ENCODE results near the gene APEH. TPM values are rescaled to one million over a fixed set of nuclear protein-coding genes. Genes with fewer than 3 reads are reported as not detected.

Gene APEH
- total RNA-seq, 1 experiment from 2014 or later, result 236 TPM

DNA sequence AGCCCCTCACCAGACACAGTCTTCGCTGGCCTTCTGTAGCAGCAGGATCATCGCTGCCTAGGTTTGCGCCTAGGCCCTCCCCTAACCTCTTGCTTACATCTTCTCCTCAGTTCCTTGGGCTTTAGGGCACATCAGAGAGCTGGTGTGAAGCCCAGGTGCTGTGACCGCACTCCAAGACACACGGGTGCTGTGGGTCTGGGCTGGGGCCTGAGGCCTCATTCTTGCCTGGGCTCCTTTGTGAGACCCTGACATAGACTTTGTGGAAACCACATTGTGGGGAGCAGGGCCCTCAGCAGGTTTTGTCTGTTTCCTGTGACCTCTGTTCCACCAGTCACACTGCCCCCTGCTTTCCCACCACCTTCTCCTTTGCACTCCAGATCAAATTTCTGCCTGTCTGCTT, 37.3 kb downstream of the APEH start:
- no peaks in the 10 kb centered on the region for H3F3A ChIP-seq (ENCODE audit: low read length, unreplicated experiment)
- H3K4me3 ChIP-seq (ENCODE audit: low read length), result no peak overlapping the region
- no peaks in the 10 kb centered on the region for H3K79me2 ChIP-seq (ENCODE audit: low read length)
- no peak for ATAC-seq
- TF ChIP-seq EZH2 (IDR thresholded peaks at IDR 0.05; ENCODE audit: low read length, unreplicated experiment) (no peak), EZH2phosphoT487 (IDR thresholded peaks at IDR 0.05; ENCODE audit: borderline replicate concordance, low read length) (no peak), CTCF (conservative IDR thresholded peaks at IDR 0.05; ENCODE audit: low read depth, low read length) (no peak)
- DNase-seq, result no peak
- no peak overlapping the region for H3K9ac ChIP-seq (ENCODE audit: low read length)
- H3K27ac ChIP-seq (ENCODE audit: low read length), result no peak overlapping the region
- H3K9me2 ChIP-seq (replicated peaks; ENCODE audit: low read length), result no peaks in the 10 kb centered on the region
- no peak overlapping the region for H3K4me2 ChIP-seq (ENCODE audit: low read length)
- CTCF ChIA-PET, result no interaction called here
- no peaks in the 10 kb centered on the region for H3K27me3 ChIP-seq (ENCODE audit: low read length)
- POLR2A ChIA-PET (ENCODE audit: unreplicated experiment), result no interaction called here
- H2AFZ ChIP-seq (ENCODE audit: low read length), result no peak overlapping the region
- no peaks in the 10 kb centered on the region for H3K4me1 ChIP-seq (ENCODE audit: insufficient read depth, low read length)
- no peaks in the 10 kb centered on the region for H4K20me1 ChIP-seq (ENCODE audit: low read length)
- no peaks in the 10 kb centered on the region for H3K9me3 ChIP-seq (ENCODE audit: low read length)
- no peaks in the 10 kb centered on the region for H3K36me3 ChIP-seq (ENCODE audit: low read depth, low read length)
- BruUV-seq (replicated peaks), result no TSS peak
- intact Hi-C loops (cut with micrococcal nuclease), result no loop called here

GRCh38 chr3:49712166-49712565, 38.0 kb downstream of the APEH start:
- Histone ChIP-seq H3K27me3 (ENCODE audit: low read length) (no peaks in the 10 kb centered on the region), H3K27ac (ENCODE audit: low read length) (no peak overlapping the region), H3K4me1 (ENCODE audit: insufficient read depth, low read length) (no peaks in the 10 kb centered on the region), H3K9me3 (ENCODE audit: low read length) (no peaks in the 10 kb centered on the region), H3K9me2 (replicated peaks; ENCODE audit: low read length) (no peaks in the 10 kb centered on the region), H3F3A (ENCODE audit: low read length, unreplicated experiment) (no peaks in the 10 kb centered on the region), H3K9ac (ENCODE audit: low read length) (no peak overlapping the region), H3K36me3 (ENCODE audit: low read depth, low read length) (no peaks in the 10 kb centered on the region), H3K4me2 (ENCODE audit: low read length) (no peak overlapping the region), H3K79me2 (ENCODE audit: low read length) (no peaks in the 10 kb centered on the region), H4K20me1 (ENCODE audit: low read length) (no peaks in the 10 kb centered on the region), H2AFZ (ENCODE audit: low read length) (no peak overlapping the region), H3K4me3 (ENCODE audit: low read length) (no peak overlapping the region)
- CTCF ChIA-PET, result no interaction called here
- ATAC-seq, result no peak
- no TSS peak for BruUV-seq (replicated peaks)
- intact Hi-C loops (cut with micrococcal nuclease), result no loop called here
- no peak for DNase-seq
- POLR2A ChIA-PET (ENCODE audit: unreplicated experiment), result no interaction called here
- no peak for TF ChIP-seq EZH2phosphoT487 (IDR thresholded peaks at IDR 0.05; ENCODE audit: borderline replicate concordance, low read length)
- TF ChIP-seq CTCF (conservative IDR thresholded peaks at IDR 0.05; ENCODE audit: low read depth, low read length), result no peak
- TF ChIP-seq EZH2 (IDR thresholded peaks at IDR 0.05; ENCODE audit: low read length, unreplicated experiment), result no peak

DNA sequence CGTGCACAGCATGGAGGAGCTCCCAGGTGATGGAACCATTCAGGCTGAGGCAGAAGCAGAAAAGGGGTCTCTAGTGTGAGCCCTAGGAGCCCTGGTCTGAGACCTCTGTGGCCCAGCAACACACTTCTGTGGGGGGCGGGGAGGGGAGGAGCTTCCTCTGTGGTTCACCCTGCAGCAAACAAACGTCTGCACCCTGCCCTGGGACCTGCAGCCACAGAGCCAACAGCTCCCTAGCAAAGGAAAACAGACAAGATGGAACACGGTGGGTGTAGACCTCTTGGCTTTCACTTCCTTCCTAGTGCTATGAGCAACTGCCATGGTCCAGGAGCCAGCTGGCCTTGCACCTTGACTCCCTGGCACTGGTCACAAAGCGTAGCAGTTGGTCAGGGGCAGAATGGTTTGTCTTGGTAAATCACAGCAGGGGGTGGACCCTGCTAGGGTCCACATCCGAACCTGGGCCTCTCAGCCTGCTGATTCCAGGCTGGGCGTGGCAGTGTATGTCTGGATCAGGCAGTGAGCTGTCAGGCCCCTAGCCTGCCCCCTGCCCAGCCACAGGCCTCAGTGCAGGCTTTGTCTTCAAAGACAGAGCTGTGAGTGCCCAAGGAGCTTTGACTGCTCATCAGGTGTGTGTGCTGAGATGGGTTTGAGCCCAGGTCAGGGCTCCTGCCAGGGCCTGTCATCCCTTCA, 38.6 kb downstream of the APEH start:
- intact Hi-C loops (cut with micrococcal nuclease), result no loop called here
- DNase-seq, result no peak
- no peaks in the 10 kb centered on the region for H4K20me1 ChIP-seq (ENCODE audit: low read length)
- no peak overlapping the region for H3K27ac ChIP-seq (ENCODE audit: low read length)
- no peak for TF ChIP-seq EZH2 (IDR thresholded peaks at IDR 0.05; ENCODE audit: low read length, unreplicated experiment)
- no peaks in the 10 kb centered on the region for H3K9me3 ChIP-seq (ENCODE audit: low read length)
- no peaks in the 10 kb centered on the region for H3F3A ChIP-seq (ENCODE audit: low read length, unreplicated experiment)
- no TSS peak for BruUV-seq (replicated peaks)
- H2AFZ ChIP-seq (ENCODE audit: low read length), result no peak overlapping the region
- H3K9ac ChIP-seq (ENCODE audit: low read length), result no peak overlapping the region
- POLR2A ChIA-PET (ENCODE audit: unreplicated experiment), result no interaction called here
- CTCF ChIA-PET, result no interaction called here
- H3K36me3 ChIP-seq (ENCODE audit: low read depth, low read length), result no peaks in the 10 kb centered on the region
- H3K9me2 ChIP-seq (replicated peaks; ENCODE audit: low read length), result no peaks in the 10 kb centered on the region
- no peak for ATAC-seq
- H3K27me3 ChIP-seq (ENCODE audit: low read length), result no peaks in the 10 kb centered on the region
- H3K4me2 ChIP-seq (ENCODE audit: low read length), result no peak overlapping the region
- no peak overlapping the region for H3K4me3 ChIP-seq (ENCODE audit: low read length)
- H3K79me2 ChIP-seq (ENCODE audit: low read length), result no peaks in the 10 kb centered on the region
- no peaks in the 10 kb centered on the region for H3K4me1 ChIP-seq (ENCODE audit: insufficient read depth, low read length)
